WERI-Rb-1 (cell line): Measurements from ENCODE around the gene ULK4.

ENCODE experiments used
- DNase-seq: peaks from one replicate; pipeline ENCODE4 v3.0.0-alpha.2; 2020
- H3K27ac ChIP-seq: fragments of 250-450 bp; sonication (Bioruptor Pico); 2 replicates; pipeline ENCODE4 v1.5.1; 2020; ENCODE audit warnings: mild to moderate bottlenecking, moderate library complexity
- H3K27me3 ChIP-seq: fragments of 250-450 bp; sonication (Bioruptor Pico); 2 replicates; pipeline ENCODE4 v1.5.1; 2021; ENCODE audit warnings: mild to moderate bottlenecking, low read depth, moderate library complexity; ENCODE audit not compliant: insufficient read depth, severe bottlenecking
- H3K36me3 ChIP-seq: fragments of 250-450 bp; sonication (Bioruptor Pico); 2 replicates; pipeline ENCODE4 v1.5.1; 2020; ENCODE audit warnings: mild to moderate bottlenecking, moderate library complexity
- H3K4me3 ChIP-seq: 2 replicates; pipeline ENCODE4 v1.5.1; 2011; ENCODE audit warnings: low read depth, mild to moderate bottlenecking, control low read depth, low read length
- H3K9me3 ChIP-seq: fragments of 250-450 bp; sonication (Bioruptor Pico); 2 replicates; pipeline ENCODE4 v1.5.1; 2021; ENCODE audit warnings: mild to moderate bottlenecking, moderate library complexity; ENCODE audit not compliant: severe bottlenecking
- TF ChIP-seq, protein P1 (sequence below): IDR thresholded peaks from 2 replicates; pipeline ENCODE4 v1.5.1; 2011; ENCODE audit warnings: low read depth, mild to moderate bottlenecking, control low read depth, inconsistent platforms, low read length

Gene ULK4

DNA sequence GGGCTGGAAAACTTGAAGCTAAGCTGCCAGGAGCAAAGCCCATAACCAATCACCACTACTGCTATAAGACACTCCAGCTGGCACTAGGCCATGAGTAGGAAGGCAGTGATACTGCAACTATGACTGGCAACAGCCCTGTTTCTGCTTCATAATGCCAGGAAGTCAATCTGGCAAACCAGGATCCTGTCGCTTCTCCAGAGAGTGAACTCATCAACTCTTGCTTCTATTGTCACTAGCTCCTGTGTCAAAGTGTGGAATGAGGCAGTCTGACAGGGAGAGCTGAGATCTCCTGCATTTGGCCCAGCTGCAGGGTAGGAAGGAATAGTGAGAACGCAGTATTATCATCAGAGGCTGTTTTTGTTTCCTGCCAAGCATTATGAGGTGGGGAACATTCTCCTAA lies 657.3 kb downstream of the ULK4 start:
- Histone ChIP-seq H3K36me3 (no peaks in the 10 kb centered on the region), H3K27ac (no peak overlapping the region), H3K27me3 (no peaks in the 10 kb centered on the region), H3K9me3 (no peaks in the 10 kb centered on the region), H3K4me3 (no peak overlapping the region)
- DNase-seq, result no peak
- TF ChIP-seq, protein P1, sequence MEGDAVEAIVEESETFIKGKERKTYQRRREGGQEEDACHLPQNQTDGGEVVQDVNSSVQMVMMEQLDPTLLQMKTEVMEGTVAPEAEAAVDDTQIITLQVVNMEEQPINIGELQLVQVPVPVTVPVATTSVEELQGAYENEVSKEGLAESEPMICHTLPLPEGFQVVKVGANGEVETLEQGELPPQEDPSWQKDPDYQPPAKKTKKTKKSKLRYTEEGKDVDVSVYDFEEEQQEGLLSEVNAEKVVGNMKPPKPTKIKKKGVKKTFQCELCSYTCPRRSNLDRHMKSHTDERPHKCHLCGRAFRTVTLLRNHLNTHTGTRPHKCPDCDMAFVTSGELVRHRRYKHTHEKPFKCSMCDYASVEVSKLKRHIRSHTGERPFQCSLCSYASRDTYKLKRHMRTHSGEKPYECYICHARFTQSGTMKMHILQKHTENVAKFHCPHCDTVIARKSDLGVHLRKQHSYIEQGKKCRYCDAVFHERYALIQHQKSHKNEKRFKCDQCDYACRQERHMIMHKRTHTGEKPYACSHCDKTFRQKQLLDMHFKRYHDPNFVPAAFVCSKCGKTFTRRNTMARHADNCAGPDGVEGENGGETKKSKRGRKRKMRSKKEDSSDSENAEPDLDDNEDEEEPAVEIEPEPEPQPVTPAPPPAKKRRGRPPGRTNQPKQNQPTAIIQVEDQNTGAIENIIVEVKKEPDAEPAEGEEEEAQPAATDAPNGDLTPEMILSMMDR, result no peak

DNA sequence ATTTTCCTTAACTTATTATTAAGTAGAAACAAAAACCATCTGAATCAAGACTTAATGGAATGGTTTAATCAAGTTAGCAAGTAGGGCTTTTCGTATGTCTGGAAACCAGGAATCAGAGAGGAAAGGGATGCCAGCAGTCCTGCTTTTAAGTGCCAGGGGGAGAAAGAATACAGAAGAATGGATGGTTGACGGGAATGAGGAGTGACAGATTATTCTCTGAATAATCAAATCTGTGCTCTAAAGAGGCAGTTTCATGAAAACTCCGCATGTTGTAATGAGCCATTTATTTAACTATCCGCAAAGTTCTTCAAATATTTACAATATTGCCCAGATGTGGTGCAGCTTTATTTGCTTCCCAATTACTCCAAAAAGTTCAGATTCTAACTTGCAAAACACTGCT lies 659.6 kb downstream of the ULK4 start:
- Histone ChIP-seq H3K36me3 (no peaks in the 10 kb centered on the region), H3K4me3 (no peak overlapping the region), H3K9me3 (no peaks in the 10 kb centered on the region), H3K27me3 (no peaks in the 10 kb centered on the region), H3K27ac (no peak overlapping the region)
- TF ChIP-seq, protein P1, result no peak
- DNase-seq, result no peak

DNA sequence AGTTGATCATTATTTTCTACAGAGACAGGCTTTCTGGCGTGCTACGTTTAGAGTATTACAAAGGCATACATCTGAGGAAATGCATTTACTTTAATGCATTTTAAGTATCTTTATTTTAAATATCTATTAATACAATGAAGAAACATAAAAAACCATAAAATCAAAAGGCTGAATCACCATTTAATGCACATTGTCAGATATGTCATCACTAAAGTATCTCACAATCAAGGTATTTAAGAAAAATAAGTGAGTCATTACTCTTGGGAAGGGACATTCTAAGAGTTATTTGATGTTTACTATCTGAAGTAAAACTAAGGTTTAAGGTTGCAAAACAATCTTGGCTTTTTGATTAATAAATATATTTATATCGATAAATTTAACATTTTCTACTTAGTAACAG lies 660.4 kb downstream of the ULK4 start:
- Histone ChIP-seq H3K27me3 (no peaks in the 10 kb centered on the region), H3K36me3 (no peaks in the 10 kb centered on the region), H3K9me3 (no peaks in the 10 kb centered on the region), H3K27ac (no peak overlapping the region), H3K4me3 (no peak overlapping the region)
- DNase-seq, result no peak
- TF ChIP-seq, protein P1, result no peak

- H3K27ac ChIP-seq, result no peak overlapping the region
- TF ChIP-seq, protein P1, result no peak
- no peak overlapping the region for H3K4me3 ChIP-seq
- H3K9me3 ChIP-seq, result no peaks in the 10 kb centered on the region
- H3K27me3 ChIP-seq, result no peaks in the 10 kb centered on the region
- no peak for DNase-seq
- no peaks in the 10 kb centered on the region for H3K36me3 ChIP-seq
These were observed 662.9 kb downstream of the ULK4 start for GRCh38 chr3:41299036-41299435.

- H3K27ac ChIP-seq, result no peak overlapping the region
- DNase-seq, result no peak
- no peaks in the 10 kb centered on the region for H3K9me3 ChIP-seq
- no peaks in the 10 kb centered on the region for H3K27me3 ChIP-seq
- H3K36me3 ChIP-seq, result no peaks in the 10 kb centered on the region
- TF ChIP-seq, protein P1, result no peak
- H3K4me3 ChIP-seq, result no peak overlapping the region
These were observed 664.2 kb downstream of the ULK4 start for GRCh38 chr3:41297750-41298149.

GRCh38 chr3:41296556-41296955 lies 665.3 kb downstream of the ULK4 start:
- TF ChIP-seq, protein P1, result no peak
- no peaks in the 10 kb centered on the region for H3K36me3 ChIP-seq

More at GRCh38 chr3:41296556-41296955, 665.3 kb downstream of the ULK4 start:
- H3K27me3 ChIP-seq, result no peaks in the 10 kb centered on the region
- H3K4me3 ChIP-seq, result no peak overlapping the region
- no peak overlapping the region for H3K27ac ChIP-seq
- DNase-seq, result no peak
- H3K9me3 ChIP-seq, result no peaks in the 10 kb centered on the region
